NCI-H187 treated with DMSO at 0.1 percent for 48 hours (cell line): ENCODE results near the gene CD200.

Source experiments
- DNase-seq: peaks from one replicate; lab custom pipeline; 2025; lab: John Stamatoyannopoulos, UW

The CD200 gene

DNA sequence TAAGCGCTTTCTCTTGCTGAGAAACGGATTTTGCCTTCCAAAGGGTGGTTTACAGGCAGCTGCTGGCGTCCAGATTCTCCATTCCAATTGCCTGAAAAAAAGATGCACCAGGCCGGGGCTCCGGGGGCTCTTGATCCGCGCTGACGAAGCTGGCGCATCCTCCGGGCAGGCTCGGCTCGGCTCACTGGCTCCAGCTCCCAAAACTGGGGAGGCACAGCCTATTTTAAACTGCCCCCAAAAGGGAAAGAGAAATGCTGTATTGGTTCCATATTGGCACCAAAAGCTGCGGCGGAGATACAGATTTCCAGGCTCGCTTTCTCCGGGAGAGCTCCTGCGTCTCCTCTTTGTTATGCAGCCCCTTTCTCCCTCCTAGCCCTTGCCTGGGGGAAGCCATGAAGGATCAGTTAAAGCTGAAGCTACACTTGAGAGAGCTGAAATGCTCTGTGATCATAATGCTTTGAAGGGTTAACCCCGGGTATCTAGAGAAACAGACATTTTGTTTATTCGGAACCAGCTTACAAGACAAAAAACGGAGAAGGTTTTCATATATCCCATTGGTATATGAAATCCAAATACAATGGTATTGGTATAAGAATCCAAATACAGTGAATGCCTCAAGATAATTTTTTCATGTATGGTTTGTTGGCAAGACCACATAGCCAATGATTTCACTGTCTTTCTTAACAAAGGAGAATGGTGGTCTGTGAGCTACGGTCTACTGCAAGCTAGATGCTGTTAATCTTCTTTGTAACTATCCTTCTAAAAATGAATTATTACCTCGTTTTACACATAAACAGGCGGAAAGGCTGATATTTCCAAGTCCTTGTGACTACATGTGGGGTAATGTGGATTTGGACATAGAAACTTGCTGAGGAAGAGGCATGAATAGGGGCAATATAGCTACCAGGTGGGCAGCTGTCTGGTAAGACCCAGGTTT lies 693 bp downstream of the CD200 start:
- no peak for DNase-seq

DNA sequence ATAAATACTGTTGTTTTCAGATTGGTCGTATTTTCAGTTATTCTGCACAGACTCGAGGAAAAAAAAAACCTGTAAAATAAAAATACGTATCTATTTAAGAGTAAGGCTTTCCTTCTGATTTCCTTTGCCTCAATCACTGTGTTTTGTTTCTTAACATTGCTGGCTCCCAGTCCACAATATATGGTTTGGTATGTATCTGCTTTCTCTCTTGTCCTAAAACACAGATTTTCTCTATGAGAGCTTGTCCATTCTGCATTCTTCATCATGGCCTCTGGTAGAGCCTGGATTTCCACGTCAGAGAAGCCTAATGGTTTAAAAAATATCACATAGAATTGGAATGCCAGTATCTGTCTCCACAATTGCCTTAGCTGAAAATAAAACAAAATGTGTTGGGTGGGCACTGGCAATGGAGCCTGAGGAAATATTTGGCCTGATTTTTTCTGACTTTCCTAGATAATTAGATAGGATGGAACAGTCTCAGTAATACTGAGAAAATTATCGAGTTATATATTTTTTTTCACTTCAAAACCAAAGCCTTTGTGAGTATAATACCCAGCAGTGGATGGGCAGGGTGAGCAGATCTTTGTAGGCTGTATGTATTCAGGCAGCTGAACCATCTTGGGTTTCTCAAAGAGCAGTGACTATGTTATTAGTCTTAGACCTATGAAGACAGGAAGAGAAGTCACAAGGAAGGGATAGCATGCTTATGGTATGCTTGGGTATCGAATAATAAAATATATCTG lies 1.9 kb downstream of the CD200 start:
- DNase-seq: no peak

DNA sequence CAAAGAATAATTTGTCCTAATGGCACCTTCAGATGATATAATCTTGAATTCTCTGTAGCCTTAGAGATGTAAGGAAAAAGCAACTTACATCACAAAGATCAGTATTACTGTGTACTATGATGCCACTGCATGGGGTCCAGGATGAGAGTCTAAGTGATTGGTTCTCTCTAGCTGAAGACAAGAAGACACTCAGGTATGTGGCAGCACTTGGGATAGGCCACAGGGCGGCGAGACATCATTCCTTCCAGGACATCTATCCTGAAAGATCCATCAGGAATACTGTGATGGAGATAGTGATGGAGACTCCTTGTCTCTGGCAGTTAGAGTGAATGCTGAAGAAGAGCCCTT lies 2.5 kb downstream of the CD200 start:
- no peak for DNase-seq

DNA sequence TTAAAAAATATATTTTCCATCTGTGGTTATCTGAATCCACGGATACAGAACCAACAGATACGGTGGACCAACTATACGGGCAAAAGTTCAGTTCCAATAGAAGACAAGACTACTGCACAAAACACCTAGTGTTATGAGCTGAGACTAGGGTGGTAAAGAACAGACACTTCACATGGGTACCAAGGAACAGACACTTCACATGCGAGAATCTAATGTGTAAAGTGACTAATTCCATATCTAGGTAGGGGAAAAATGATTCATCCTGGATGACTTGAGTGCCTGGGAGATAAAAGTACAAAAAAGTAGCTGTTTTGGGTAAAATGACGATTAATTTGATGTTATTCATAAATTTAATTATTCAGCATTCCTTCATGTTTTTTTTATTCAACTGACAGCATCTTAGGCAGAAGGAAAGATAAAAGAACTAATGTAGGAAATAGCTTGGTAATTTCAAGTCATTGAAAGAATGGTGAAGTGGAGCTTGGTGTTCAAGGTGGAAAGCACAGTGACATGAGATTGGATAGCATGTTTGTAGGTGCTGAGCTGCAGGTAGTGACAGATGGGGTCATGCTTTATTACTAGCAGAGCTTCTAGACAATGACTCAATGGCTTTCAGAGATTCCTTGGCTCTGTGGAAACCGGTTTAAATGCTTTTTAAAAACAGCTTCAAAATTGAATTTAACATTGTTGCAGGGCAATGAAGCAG lies 5.2 kb downstream of the CD200 start:
- no peak for DNase-seq

DNA sequence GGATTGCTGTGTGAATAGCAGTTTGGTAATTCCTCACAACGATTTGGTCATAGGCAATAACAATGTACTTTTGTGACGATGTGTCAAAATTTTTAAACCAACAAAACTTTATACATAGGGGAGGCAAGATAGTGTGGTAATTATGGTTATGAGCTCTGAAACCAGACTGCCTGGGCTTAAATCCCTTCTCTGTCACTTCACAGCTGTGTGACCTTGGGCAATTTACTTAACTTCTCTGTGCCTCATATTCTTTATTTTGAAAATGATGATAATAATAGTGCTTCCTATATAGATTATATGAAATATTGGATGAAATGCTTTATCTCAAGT lies 5.7 kb downstream of the CD200 start:
- DNase-seq: no peak

DNA sequence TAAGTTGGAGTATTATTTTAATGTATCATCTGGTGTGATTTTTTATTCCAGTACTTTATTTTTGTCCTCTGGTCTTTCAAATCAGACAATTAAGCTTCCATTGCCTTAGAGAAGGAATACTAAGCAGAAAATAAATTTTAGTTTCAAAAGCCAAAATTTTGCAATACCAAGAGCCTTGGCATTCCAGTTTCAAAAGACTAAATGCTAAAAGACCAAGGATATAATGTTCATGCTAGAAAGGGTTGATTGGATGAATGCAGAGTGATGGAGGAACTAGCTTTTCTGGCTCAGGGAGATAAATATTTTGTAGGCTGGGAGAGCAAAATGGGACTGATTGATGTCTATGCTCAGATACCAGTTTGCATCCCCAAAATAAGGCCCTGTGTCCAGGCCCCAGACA lies 6.2 kb downstream of the CD200 start:
- DNase-seq: no peak

DNA sequence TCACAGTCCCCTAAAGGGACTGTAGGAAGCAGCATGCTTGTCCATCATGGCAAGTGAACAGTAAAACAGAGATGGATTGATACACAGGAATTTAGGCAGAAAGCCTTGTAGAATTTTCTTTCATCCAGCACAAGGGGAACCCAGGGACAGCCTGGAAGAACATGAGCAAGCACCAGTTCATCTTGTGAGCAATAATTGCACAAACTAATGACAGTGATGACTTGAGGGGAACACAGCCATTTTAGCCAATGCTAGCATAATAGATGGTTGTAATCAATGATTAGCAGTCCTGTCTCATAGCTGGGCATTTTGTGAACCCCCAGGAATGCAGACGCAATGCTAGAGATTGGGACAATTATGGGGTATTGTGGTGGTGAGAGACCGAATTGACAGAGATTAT lies 6.7 kb downstream of the CD200 start:
- DNase-seq: no peak

DNA sequence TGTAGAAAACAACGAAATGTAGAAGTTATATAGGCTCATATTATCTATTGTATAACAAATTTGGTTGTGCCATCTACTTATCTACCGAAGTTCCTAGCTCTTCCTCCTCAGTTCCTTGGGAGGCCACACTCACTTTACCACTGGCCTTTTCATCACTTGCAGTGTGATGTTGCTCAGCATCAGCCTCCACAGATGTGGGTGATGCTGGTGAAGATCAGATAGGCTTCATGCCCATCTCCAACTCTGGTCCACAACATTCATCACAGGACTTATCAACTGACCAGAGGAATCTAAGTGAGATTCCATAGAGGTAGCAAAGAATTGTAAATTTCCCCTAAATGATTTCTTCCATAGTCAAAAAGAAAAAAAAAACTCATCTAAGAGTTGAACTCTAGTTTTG lies 8.4 kb downstream of the CD200 start:
- DNase-seq: no peak

DNA sequence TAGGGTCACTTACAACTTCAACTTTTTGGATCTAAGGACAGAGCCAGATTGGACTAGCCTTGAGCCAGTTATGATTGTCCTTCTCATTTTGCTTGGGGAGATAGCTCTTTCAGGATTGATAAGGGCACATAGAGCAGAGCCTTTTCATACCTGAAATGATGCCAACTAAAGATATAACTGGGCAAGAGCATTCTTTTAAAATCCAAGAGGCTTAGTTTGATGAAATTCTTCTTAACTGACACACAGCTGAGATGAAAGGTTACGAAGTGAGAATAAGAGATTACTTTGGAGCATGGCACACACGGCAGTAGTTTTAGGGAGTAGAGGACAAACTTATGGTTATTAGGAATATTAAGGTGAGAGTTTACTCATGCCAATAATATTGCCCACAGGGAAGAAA lies 12.7 kb downstream of the CD200 start:
- DNase-seq: no peak

DNA sequence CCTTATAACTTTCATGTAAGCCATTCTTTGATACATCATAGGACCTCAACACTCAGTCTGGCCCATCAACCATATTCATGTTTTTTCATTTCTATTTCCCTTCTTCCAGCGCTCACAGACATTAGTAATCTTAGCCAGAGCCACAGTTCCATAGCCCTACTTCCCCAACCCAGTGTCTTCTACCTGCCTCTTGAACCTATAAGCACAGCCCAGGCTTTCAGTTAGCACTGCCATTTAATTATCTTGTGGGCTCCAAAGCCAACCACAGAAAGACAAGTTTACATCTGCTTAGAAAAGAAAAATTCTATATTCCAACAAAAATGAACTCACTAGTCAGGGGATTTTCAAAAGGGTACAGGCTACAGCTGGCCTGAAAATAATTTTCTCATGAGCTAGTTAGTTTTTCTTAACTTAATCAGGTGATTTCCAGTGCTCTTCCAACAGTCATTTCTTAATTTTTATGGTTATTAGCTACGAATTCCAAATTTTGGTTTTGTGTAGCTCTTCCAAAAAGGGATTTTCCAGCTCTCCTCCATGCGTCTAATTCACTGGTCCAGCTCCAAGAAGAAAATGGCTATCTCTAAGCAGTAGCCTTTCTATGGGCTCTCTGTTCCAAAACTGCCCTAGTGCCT lies 13.7 kb downstream of the CD200 start:
- no peak for DNase-seq

DNA sequence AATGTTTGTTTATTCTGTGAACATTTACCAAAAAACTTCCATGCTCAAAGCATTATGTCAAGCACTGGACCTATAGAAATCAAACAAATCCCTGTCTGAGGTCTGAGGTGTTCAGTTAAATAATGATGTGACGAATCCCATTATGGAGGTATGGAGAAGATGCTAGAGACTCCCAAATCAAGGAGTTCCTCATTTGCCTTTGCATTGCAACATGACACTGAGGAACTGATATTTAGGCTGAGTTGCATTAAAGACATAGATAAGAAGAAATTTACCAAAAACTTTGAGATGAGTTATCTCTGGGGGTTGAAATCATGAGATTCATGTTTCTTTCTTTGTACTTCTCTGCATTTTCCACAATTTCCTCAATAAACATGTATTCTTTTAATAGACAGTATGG lies 16.0 kb downstream of the CD200 start:
- DNase-seq: no peak

DNA sequence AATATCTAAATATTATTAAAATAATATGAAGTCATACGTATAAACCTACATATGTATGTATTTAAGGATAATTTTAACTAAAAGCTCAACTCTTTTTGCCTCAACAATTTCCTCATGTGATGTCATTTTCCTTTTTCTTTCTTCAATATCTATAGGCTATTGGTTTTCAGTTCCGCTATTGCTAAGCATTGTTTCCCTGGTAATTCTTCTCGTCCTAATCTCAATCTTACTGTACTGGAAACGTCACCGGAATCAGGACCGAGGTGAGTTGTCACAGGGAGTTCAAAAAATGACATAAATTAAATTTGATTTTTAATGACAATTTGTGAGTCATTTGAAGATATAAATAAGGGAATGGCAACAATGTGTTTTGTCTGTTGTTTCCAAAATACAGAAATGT lies 16.6 kb downstream of the CD200 start:
- no peak for DNase-seq

DNA sequence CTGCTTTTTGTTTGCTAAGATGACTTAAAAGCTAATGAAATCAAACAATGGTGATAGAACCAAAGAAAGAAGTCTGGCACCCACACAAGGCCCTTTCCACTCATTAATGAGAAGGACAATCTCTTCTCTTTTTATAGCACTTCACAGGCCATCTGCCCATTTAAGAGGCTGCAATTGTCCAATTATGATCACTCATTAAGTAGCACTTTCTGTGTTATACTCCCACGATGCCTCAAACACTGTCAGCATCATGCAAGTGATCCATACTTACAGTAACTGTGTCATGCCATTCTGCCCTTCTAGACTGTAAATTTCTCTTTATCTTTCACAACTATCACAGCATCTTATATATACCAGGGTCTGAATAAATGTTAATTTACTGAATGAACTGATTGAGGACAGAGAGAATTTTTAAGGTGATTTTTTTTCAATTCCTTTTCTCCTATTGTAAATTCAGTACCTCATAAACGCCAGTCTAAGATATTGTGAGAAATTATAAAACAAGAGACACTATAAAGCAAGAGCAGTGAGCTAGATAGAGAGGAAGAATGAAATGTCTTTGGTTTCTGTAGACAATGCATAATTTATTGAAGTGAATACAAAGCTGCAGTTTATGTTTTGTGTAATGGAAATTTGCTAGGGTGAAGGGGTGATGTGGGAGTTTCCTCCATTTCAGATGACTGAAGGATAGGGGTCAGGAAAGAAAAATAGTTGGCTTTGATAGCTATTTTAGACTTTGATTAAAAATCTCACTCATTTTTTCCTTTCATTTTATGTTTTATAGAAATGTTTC lies 17.3 kb downstream of the CD200 start:
- DNase-seq: no peak

DNA sequence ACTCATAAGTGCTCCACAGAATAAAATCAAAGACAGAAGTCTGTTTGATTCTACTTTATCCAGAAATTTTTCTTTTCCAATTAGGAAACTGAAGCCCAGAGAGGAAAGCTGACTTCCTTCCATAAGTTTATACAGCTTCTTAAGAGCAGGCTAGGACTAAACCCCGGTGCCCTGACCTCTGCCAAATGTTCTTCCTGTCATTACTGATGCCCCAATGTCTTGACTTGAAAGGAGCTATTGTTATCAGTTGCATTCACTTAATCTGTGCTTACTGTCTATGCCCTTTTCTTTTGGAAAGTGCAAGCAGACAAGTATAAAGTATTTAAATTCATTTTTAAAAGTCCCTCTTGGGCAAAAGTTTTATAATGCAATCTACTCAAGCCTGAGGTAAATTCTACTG lies 18.1 kb downstream of the CD200 start:
- DNase-seq: no peak

DNA sequence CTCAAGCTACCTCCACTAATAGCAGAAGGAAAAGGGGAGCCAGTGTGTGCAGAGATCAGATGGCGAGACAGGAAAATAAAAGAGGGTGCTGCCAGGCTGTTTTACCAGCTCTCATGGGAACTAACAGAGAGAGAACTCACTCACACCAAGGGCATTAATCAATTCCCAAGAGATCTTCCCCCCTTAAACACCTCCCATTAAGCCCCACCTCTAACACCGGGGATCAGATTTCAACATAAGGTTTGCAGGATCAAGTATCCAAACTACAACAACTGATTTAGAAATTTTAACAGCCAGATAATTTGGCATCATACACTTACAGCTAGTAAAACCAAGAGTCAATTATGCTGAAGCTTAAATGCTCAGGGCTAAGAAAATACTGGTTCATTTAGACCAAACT lies 18.9 kb downstream of the CD200 start:
- no peak for DNase-seq

DNA sequence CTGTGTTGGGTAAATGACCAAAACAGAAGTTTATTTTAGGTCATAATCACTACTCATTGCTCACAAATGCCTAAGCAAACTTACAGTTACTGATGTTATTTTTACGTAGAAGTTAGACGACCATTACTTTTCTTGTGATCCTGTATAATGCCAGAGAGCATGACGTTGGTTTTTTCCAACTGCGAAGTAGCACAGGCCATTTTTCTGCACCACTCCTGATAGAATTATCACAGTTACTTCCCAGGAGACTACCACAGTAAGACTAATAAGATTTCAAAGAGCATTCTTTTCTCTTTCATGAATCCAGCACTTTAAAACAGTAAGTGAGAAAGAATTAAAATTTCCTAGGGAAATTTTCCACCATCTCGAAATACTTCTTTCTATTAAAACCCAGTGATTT lies 19.8 kb downstream of the CD200 start:
- no peak for DNase-seq

DNA sequence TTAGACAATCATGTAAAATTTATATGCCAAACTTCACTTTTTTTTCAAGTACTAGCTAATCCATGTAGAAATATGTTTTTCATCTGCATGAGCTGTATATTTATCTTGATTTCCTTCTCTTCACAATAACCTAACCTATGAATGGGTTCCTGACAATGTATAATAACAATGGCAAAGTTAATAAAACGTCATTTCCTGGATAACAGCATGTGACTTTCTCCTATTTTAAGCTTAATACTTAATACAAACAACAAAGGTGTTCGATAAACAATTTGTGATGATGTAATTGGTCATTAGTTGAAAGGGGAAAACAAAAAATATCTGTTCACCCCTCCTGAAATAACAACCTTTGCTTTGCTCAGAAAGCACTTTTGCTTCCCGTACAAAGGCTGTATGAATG lies 20.4 kb downstream of the CD200 start:
- DNase-seq: no peak

DNA sequence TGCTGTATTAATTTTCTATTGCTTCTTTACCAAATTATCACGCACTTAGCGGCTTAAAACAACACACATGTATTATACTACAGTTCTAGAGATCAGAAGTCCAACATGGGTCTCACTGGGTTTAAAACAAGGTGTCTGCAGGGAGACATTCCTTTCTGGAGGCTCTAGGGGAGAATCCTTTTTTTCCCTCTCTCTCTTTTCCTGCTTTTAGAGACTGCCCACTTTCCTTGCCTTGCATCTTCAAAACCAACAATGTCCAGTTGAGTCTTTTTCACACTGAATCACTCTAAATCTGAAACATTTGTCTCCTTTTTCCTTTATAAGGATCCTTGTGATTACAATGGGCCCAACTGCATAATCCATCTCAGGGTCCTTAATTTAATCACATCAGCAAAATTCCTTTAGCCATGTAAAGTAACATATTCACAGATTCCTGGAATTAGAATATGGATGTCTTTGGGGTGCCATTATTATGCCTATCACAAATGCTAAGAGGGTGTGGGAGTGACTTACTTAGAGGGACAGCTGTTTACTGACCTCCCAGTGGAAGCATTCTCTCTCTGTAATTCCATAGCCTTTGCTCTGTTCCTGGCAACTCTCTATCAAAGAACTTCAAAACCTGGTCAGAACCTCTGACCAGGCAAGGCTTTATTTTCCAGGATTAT lies 21.8 kb downstream of the CD200 start:
- DNase-seq: no peak

DNA sequence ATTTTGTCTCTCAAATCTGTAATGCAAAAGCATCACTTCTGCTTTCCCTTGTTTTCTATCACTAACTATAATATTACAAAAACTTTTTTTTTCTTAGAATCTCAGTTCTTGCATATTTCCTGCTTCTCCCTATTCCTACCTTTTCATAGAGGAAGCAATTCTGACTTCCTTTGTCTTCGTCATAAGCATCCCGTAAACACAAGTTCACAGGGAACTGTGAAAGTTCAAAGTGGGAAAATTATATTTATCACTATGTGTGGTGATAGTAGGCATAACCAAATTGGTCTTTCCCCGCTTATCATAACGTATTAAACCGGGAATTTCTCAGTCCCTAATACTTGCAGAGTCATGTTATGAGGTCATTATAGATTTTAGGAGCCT lies 22.3 kb downstream of the CD200 start:
- DNase-seq: no peak

DNA sequence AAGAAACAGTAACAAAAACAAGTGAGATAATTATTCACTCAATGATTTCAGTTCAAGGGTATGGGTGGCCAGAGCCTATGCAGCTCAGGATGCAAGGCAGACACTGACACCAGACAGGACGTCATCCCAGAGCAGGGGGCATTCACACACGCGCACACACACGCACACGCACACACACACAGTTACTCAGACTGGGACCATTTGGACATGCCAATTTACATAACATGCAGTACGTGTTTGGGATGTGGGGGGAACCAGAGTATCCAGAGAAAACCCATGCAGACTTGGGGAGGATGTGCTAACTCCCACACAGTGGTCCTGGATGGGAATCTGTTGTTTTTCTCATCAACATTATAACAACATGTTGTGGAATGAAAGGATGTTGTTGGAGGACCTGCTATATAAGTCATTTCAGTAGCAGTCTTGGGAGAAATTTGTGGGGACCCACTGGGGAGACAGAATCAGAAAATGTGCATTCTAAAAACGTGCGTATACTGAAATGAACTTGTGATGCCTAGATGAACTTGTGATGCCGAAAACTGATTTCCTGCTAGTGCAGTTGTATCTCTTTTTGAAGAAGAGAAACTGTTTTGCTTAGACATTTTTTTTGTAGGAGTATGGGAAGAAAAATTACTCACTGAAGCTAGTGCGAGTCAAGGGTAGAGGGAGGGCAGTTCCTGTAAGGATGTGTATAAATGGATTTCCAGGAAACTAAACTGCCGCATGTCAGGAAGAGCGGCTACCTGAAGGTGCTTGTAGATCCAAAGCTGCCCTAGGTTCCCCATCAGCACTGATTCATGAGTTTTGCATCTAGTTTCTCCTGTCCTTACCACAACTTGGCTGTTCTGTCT lies 25.2 kb downstream of the CD200 start:
- DNase-seq: no peak
